AG04449 (cell line): ENCODE measurements around the gene EFL1.
"Not testable (repeated sequence)": the region's sequence is repeated elsewhere in the genome, so short reads cannot be mapped to it uniquely, and the experiment has no call there.

Experiments used
- CTCF ChIA-PET: fragments of 350-600 bp; formaldehyde crosslinking; extraction: SDS; loops from one replicate; lab custom pipeline; 2021; ENCODE audit warnings: antibody characterized with exemption; lab: Yijun Ruan, JAX
- POLR2A ChIA-PET: fragments of 400-600, 350-600 bp; formaldehyde crosslinking; extraction: SDS; loops from one replicate; lab custom pipeline; 2020; ENCODE audit warnings: antibody characterized with exemption, inconsistent platforms; lab: Yijun Ruan, JAX
- DNase-seq: peaks from one replicate; pipeline ENCODE4 v3.0.0-alpha.2; 2010; ENCODE audit warnings: low read depth, low spot score
- H3K4me3 ChIP-seq: 2 replicates; pipeline ENCODE4 v1.5.1; 2011; ENCODE audit warnings: low read depth, mild to moderate bottlenecking, control low read depth, low read length
- TF ChIP-seq, protein P1 (sequence below): IDR thresholded peaks from one replicate; pipeline ENCODE4 v1.5.1; 2011; ENCODE audit warnings: mild to moderate bottlenecking, moderate library complexity, low read length, control low read depth, inconsistent platforms; ENCODE audit not compliant: insufficient read depth; ENCODE audit errors: missing control alignments

The EFL1 gene

DNA sequence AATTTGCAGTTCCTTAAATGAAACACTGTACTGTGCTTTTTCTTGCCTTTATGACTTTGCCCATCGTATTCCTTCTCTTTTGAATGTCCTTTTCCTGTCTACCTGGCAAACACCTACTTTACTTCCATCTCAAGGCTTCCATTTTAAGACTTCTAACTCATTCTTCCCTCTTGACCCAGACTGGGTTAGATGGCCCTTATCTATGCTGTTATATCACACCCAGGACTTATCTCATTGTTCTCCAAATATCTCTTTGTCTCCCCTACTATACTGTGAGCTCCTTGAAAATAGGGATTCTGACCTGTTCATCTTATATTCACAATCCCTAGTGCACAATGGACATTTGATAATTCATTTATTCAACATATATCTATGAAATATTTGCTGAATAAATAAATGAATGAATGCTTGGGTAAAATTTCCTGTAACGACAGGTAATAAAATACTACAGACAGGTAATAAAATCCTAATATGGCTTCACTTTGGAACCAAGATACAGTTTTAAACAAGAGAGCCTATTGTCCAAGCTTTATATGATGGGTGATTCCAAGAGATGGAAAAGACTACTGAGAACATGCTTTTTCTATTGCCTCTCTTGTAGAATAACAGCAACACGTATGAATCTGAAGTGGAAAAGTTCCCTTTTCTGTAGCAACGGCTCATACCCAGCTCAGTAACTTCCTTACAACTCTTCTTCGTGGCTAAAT is 22.7 kb downstream of the EFL1 start:
- CTCF ChIA-PET = interaction anchor here (0.9 to 1.1 kb wide), 2 partner anchors 11 to 13 kb away, joined by 3 read pairs; no protein-coding TSS in a partner anchor
- H3K4me3 ChIP-seq = no peak overlapping the region
- DNase-seq = no peak
- POLR2A ChIA-PET = no interaction called here
- TF ChIP-seq, protein P1, sequence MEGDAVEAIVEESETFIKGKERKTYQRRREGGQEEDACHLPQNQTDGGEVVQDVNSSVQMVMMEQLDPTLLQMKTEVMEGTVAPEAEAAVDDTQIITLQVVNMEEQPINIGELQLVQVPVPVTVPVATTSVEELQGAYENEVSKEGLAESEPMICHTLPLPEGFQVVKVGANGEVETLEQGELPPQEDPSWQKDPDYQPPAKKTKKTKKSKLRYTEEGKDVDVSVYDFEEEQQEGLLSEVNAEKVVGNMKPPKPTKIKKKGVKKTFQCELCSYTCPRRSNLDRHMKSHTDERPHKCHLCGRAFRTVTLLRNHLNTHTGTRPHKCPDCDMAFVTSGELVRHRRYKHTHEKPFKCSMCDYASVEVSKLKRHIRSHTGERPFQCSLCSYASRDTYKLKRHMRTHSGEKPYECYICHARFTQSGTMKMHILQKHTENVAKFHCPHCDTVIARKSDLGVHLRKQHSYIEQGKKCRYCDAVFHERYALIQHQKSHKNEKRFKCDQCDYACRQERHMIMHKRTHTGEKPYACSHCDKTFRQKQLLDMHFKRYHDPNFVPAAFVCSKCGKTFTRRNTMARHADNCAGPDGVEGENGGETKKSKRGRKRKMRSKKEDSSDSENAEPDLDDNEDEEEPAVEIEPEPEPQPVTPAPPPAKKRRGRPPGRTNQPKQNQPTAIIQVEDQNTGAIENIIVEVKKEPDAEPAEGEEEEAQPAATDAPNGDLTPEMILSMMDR = no peak

DNA sequence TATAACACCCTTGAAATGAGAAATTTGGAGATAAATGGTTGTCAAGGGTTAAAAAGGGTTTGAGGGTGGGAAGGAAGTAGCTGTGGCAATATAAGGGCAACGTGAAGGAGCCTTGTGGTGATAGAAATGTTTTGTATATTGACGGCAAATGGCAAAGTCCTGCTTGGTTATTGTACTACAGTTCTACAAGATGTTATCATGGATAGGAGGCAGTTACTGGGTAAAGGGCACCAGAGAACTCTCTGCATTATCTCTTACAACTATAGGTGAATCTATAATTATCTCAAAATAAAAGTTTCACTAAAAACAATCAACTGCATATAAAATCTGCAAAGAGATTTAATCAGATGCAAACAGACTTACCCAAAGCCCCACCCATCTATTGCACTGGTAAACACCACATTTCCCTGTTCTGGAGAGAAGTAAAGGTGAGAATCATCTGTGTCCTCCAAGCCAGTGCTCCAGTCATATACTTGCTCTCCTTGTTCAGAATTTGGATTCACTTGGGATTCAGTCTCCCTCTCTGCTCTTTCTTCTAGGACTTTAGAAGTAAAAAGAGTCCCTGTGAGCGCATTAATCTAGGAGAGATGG is 24.5 kb downstream of the EFL1 start:
- H3K4me3 ChIP-seq, CTCF ChIA-PET, POLR2A ChIA-PET, DNase-seq: not testable (repeated sequence)

DNA sequence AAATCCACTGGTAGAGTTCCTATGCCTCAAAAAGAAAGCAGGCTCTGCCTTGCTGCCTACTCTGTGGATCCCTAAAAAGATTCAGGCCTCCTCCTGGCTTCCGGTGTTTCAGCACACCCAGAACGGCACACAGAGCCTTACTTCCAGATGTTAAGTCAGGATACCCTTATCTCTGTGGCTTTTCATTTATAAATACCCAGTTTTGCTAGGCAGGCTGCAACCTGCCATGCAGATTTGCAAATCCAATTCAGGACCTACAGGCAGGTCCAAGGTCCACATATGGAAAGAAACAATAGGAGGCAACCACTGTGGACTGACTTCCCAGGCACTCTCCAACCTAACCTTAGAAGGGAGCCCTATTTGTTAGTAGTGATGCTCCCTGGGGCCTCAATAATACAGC is 30.7 kb downstream of the EFL1 start:
- TF ChIP-seq, protein P1 = no peak
- no peak for DNase-seq
- H3K4me3 ChIP-seq = no peak overlapping the region
- ChIA-PET POLR2A (no interaction called here), CTCF (no interaction called here)

DNA sequence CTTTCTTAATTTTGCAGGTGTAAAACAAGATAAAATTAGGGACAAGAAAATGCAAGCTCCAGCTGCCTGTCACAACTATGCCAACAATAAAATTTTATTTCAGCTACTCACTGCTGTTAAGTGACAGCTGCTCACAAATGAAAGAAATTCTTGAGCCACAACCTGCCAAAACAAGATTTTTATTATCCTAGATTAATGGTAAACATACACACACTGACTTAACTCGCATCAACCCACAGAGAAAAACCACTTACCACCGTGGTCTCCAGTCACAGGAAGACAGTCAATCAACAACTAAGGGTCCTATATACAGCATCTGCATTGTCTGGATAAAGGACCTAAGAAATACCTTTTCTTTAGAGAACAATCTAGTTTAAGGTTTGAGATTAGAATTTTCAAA is 31.3 kb downstream of the EFL1 start:
- DNase-seq = no peak
- no peak overlapping the region for H3K4me3 ChIP-seq
- TF ChIP-seq, protein P1 = no peak
- CTCF ChIA-PET = no interaction called here
- POLR2A ChIA-PET = no interaction called here

DNA sequence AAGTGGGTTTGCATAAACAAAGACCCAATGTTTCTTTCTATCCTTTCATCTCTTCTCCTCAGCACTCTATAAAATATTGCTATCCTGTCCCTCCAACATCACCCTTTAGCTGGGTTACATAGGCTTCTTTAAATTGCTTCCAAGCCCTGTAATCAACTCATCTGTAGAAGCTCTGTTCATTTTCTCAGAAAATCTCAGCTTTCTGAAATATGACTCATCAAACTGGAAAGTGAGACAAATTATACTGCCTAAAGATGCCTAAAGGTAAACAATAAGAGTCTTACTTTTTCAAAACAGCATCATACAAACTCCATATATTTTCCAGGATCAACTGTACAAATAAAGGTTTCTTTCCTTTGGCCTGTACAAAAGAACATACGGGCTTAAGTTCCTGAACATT is 33.8 kb downstream of the EFL1 start:
- POLR2A ChIA-PET = no interaction called here
- DNase-seq = no peak
- TF ChIP-seq, protein P1 = no peak
- CTCF ChIA-PET = interaction anchor here (1.0 kb wide), 1 partner anchor 11 kb away, joined by 3 read pairs; no protein-coding TSS in a partner anchor
- no peak overlapping the region for H3K4me3 ChIP-seq

DNA sequence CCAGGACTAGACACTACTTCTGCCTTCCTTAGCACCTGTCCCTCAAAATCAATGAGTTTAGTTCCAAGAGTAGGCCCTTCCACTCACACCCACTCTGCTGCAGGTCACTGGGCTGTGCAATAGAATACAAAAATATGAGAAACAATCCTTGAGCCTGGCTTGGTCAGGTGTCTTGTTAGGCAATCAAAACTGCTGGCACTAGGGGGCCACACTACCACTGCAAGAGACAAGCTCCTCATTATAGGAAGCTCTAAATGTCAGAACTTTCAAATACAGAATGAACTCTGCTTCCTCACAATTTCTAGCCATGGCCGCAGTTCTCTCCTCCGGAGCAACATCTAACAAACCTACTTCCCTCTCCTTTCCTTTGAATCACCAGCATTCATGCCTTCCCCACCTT is 41.0 kb downstream of the EFL1 start:
- H3K4me3 ChIP-seq, DNase-seq, POLR2A ChIA-PET, CTCF ChIA-PET: not testable (repeated sequence)
- TF ChIP-seq, protein P1 = peak; percentile 30

DNA sequence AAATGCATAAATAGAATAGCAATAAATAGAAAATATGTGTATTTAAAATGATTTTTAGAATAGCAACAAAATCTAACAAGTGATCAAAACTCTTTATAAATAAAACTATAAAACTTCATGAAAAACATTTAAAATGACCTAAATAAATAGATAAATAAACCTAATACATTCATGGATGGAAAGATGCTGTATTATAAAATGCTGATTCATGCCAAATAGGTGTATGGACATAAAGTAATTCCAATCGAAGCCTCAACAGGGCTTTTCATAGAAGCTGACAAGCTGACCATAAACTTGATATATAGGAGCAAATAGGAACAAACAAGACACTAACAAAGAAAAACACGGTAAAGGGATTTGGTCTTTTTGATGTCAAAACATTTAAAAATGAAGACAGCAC is 46.4 kb downstream of the EFL1 start:
- DNase-seq, H3K4me3 ChIP-seq, POLR2A ChIA-PET: not testable (repeated sequence)
- CTCF ChIA-PET = interaction anchor here (0.7 to 0.8 kb wide), 2 partner anchors 18 to 736 kb away, joined by 3 read pairs; no protein-coding TSS in a partner anchor

DNA sequence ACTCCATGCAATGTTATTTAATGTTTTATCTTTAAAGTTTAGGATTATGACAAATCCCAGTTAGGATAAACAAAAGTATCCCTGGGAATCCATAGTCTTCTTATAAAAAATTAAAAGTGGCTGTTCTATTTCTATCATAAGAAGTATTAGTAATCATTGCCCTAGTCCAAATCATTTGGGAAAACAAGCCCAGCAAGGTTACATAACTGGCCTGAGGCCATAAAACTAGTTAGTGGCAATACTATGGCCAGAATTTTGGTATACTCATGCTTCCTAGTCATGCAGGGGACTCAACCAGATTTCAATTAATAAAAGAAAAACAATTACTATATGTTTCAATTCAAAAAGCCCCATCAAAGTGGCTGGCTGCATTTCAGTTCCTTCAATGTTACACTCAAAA is 50.3 kb downstream of the EFL1 start:
- CTCF ChIA-PET, H3K4me3 ChIP-seq, DNase-seq, POLR2A ChIA-PET: not testable (repeated sequence)

DNA sequence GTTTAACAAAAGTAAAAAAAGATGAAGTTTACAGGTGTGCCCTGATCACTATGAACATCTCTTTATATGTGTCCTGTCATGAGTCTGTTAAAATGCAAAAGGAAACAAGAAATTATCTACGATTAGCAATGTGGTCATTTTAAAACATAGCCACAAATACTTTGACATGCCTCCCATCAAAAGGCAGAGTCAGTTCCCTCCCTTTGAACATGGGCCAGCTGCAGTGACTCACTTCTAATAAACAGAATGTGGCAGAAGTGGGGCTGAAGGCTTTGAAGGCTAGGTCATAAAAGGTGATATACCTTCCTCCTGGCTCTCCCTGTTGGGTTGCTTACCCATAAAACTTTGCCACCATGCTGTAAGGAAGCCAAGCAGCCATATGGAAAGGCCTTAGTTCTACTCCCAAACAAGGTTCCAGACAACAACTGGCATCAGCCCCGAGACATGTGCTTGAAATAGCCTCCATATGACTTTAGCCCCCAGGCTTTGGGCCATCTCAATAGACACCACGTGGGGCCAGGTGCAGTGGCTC is 52.4 kb downstream of the EFL1 start:
- CTCF ChIA-PET = not testable (repeated sequence)

DNA sequence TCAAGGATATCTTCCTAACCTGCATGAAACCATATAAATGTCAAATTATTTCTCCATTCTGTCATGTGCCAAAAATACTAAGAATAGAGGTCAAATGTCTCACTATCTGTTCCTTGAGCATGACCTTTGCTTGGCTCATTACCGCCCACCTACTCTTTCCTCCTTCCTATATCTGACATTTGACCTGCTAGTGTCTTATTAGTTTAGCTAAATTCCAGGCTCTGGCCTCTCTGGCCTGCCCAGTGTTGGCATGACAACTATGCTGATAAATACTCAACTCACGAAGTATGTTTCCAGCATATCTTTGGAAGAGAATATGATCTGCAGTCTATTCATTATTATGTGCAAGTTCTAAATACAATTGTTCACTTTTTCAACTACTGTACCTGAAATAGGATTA is 58.0 kb downstream of the EFL1 start:
- POLR2A ChIA-PET, DNase-seq, H3K4me3 ChIP-seq, CTCF ChIA-PET: not testable (repeated sequence)

More for the DNA sequence above, 52.4 kb downstream of the EFL1 start:
- POLR2A ChIA-PET, DNase-seq, H3K4me3 ChIP-seq: not testable (repeated sequence)
